Trophoblast cell (in vitro differentiated cells and primary cell): Measurements from ENCODE around the gene CABP4.

Source experiments
- DNase-seq, 2 donors: peaks; one replicate each; pipeline ENCODE4 v3.0.0-alpha.2; 2016
- H2AFZ ChIP-seq: 2 replicates; pipeline ENCODE4 v1.6.1; 2013; ENCODE audit warnings: low read length, moderate library complexity, mild to moderate bottlenecking; ENCODE audit not compliant: insufficient read depth, poor library complexity
- H2AK5ac ChIP-seq: 2 replicates; pipeline ENCODE4 v1.6.1; 2013; ENCODE audit warnings: mild to moderate bottlenecking, low read length
- H2BK120ac ChIP-seq: 2 replicates; pipeline ENCODE4 v1.6.1; 2013; ENCODE audit warnings: low read length, mild to moderate bottlenecking, moderate library complexity; ENCODE audit not compliant: insufficient read depth, poor library complexity
- H2BK12ac ChIP-seq: 2 replicates; pipeline ENCODE4 v1.6.1; 2013; ENCODE audit warnings: mild to moderate bottlenecking, low read length, moderate library complexity
- H2BK5ac ChIP-seq: 2 replicates; pipeline ENCODE4 v1.6.1; 2013; ENCODE audit warnings: low read length, low read depth, moderate library complexity, mild to moderate bottlenecking; ENCODE audit not compliant: poor library complexity
- H3K14ac ChIP-seq: 2 replicates; pipeline ENCODE4 v1.6.1; 2013; ENCODE audit warnings: mild to moderate bottlenecking, low read length
- H3K18ac ChIP-seq: 2 replicates; pipeline ENCODE4 v1.6.1; 2013; ENCODE audit warnings: mild to moderate bottlenecking, low read length
- H3K23ac ChIP-seq: 2 replicates; pipeline ENCODE4 v1.6.1; 2013; ENCODE audit warnings: low read length
- H3K27ac ChIP-seq: 2 replicates; pipeline ENCODE4 v1.5.1; 2013; ENCODE audit warnings: low read depth, mild to moderate bottlenecking, inconsistent platforms, low read length, moderate library complexity
- H3K27me3 ChIP-seq: 2 replicates; pipeline ENCODE4 v1.6.1; 2013; ENCODE audit warnings: inconsistent platforms, mild to moderate bottlenecking, low read length, moderate library complexity; ENCODE audit not compliant: insufficient read depth
- H3K36me3 ChIP-seq, 2 experiments: 1 replicate in 1 of 2; 2 replicates in 1 of 2; pipeline ENCODE4 v1.6.1; 2013; ENCODE audit warnings: low read length in 2 of 2, mild to moderate bottlenecking in 2 of 2, moderate library complexity in 1 of 2; ENCODE audit not compliant: insufficient read depth in 2 of 2, control insufficient read depth in 1 of 2
- H3K4ac ChIP-seq: 2 replicates; pipeline ENCODE4 v1.6.1; 2013; ENCODE audit warnings: low read depth, mild to moderate bottlenecking, low read length, moderate library complexity
- H3K4me1 ChIP-seq, 2 experiments: 1 replicate in 1 of 2; 2 replicates in 1 of 2; pipeline ENCODE4 v1.6.1; 2013; ENCODE audit warnings: low read length in 2 of 2, mild to moderate bottlenecking in 2 of 2, moderate library complexity in 1 of 2; ENCODE audit not compliant: insufficient read depth in 2 of 2, control insufficient read depth in 1 of 2
- H3K4me2 ChIP-seq: 2 replicates; pipeline ENCODE4 v1.6.1; 2013; ENCODE audit warnings: inconsistent platforms, mild to moderate bottlenecking, low read length, moderate library complexity
- H3K4me3 ChIP-seq: 2 replicates; pipeline ENCODE4 v1.5.1; 2013; ENCODE audit warnings: mild to moderate bottlenecking, low read depth, low read length, inconsistent platforms
- H3K79me1 ChIP-seq: one replicate; pipeline ENCODE4 v1.6.1; 2013; ENCODE audit warnings: low read length
- H3K79me2 ChIP-seq: 2 replicates; pipeline ENCODE4 v1.6.1; 2013; ENCODE audit warnings: low read length, mild to moderate bottlenecking; ENCODE audit not compliant: control insufficient read depth, insufficient read depth, poor library complexity
- H3K9ac ChIP-seq: 2 replicates; pipeline ENCODE4 v1.6.1; 2013; ENCODE audit warnings: mild to moderate bottlenecking, low read length
- H3K9me3 ChIP-seq: 2 replicates; pipeline ENCODE4 v1.6.1; 2013; ENCODE audit warnings: low read depth, mild to moderate bottlenecking, control low read depth, inconsistent platforms, low read length; ENCODE audit not compliant: insufficient read depth
- H4K12ac ChIP-seq: 2 replicates; pipeline ENCODE4 v1.6.1; 2013; ENCODE audit warnings: low read depth, mild to moderate bottlenecking, low read length, moderate library complexity
- H4K8ac ChIP-seq: 2 replicates; pipeline ENCODE4 v1.6.1; 2013; ENCODE audit warnings: low read depth, mild to moderate bottlenecking, low read length, moderate library complexity
- H4K91ac ChIP-seq: one replicate; pipeline ENCODE4 v1.6.1; 2013; ENCODE audit warnings: low read depth, mild to moderate bottlenecking, low read length, moderate library complexity
- WGBS: extraction: QIAGEN DNeasy Blood & Tissue Kit; methylation state at CpG from one replicate; pipeline ENCODE4 v1.1.7; 2013; ENCODE audit warnings: missing lambda C conversion rate; ENCODE audit not compliant: insufficient read length, insufficient coverage; ENCODE audit errors: extremely low coverage; 5-methylcytosine and 5-hydroxymethylcytosine counted together

Gene CABP4

DNA sequence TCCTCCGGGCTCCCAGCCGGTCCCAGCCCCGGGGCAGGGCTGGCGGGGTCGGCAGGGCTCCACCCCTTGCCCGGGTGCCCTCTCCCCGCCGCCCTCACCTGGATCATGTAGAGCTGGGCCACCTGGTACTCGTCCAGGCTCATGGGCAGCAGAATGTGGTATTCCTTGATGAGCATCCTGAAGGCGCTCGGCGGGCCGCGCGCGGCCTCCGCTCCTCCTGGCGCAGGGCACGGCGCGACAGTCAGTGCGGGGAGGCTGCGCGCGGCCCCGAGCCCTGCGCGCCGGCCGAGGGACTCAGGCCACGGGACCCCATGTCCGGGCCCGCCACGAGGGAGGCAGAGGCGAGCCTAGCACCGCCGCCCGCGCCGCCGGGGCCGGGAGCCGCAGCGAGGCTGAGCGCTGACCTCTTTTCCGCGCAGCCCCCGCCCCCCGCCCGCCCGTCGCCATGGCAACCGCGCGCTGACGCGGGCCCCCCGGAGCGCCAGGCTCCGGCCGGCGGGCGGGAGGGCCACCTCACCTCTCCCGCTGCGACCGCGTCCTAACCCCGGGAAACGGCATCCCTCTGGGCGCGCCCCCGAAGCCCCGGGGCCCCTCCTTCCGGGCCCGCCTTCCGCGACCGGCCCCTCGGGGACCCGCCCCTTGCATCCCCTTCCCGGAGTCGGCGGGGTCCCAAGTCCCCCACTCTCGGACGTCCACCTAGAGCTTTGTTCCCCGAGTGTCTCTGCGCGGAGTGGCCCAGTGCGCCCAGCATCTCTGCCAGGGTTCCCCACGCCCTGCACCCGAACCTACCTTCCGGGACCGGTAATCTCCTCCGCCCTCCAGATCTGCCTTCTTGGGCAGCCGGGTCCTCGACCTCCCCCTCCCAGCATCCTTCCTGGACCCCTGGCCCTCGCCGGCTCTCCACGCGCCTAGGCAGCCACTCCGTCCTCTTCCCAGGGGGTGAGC is 49.1 kb downstream of the CABP4 start:
- Histone ChIP-seq H3K79me1 (peaks cover 24% of the 10 kb centered on the region), H4K91ac (peak overlapping the region; percentile 62), H4K12ac (peak overlapping the region; percentile 54), H3K9ac (peak overlapping the region; percentile 78), H3K79me2 (peaks cover 17% of the 10 kb centered on the region), H4K8ac (peak overlapping the region; percentile 79), H3K27ac (peak overlapping the region; percentile 63), H2AK5ac (peak overlapping the region; percentile 80), H3K14ac (peak overlapping the region; percentile 82), H2BK120ac (peak overlapping the region; percentile 4), H3K4me1 (peaks cover 23 to 36% of the 10 kb centered on the region in 2 experiments), H3K27me3 (no peaks in the 10 kb centered on the region), H3K4ac (peak overlapping the region; percentile 12), H3K4me3 (peak overlapping the region; percentile 84), H3K36me3 (peaks cover 37 to 38% of the 10 kb centered on the region in 2 experiments), H3K23ac (no peak overlapping the region), H3K9me3 (no peaks in the 10 kb centered on the region), H2BK5ac (peak overlapping the region; percentile 44), H3K18ac (peak overlapping the region; percentile 85), H2AFZ (peak overlapping the region; percentile 65), H3K4me2 (peak overlapping the region; percentile 95), H2BK12ac (no peak overlapping the region)
- no CpG with 5 or more reads among the region's 101 CpGs for WGBS
- peak in 1 of 2 donors; percentile 33 for DNase-seq

DNA sequence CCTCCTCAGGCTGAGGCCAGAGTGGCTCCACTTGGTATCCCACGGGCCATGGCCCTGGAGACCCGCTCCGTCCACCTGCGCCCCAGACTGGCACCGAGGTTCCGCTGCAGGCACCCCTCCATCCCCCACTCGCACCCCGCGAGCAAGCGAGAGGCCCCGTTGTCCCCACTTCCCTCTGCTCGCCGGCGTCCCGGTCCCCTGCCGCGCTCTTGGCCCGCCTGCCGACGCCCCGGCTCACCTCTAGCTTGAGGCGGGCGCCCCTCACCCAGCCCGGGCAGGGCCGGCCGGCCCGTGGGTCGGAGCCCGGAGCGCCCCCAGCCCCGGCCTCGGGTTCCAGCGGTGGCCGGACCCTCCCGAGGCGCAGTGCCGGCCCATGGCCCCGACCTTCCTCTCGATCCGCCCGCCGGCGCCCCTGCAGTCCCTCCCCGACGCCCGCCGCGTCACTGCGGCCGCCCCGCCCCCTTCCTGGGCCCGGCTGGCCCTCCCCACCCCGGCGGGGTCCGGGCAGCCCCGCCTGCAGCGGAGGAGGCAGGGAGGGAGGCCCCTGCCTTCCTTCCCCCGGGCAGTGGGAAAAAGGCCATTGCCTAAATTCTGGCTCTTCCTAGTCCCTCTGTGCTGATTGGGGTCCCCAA is 49.9 kb downstream of the CABP4 start, which contains the start of gene PITPNM1:
PITPNM1 (minus strand) TSS at position 414 of the 632 bp plus-strand sequence. CDS start 1,183 bp downstream, outside the sequence.
- peak within 1 kb of the TSS; percentile 78 for H3K9ac ChIP-seq

GRCh38 chr11:67505605-67506396 is 50.6 kb downstream of the CABP4 start:
- Histone ChIP-seq H3K27ac (peak overlapping the region; percentile 93), H3K4me1 (peaks cover 23 to 36% of the 10 kb centered on the region in 2 experiments), H3K36me3 (peaks cover 26 to 27% of the 10 kb centered on the region in 2 experiments), H3K4me2 (peak overlapping the region; percentile 95), H2AFZ (peak overlapping the region; percentile 4), H3K79me2 (peaks cover 17% of the 10 kb centered on the region), H3K14ac (peak overlapping the region; percentile 73), H4K91ac (peak overlapping the region; percentile 95), H3K23ac (no peak overlapping the region), H3K27me3 (no peaks in the 10 kb centered on the region), H3K79me1 (peaks cover 24% of the 10 kb centered on the region), H2BK120ac (peak overlapping the region; percentile 90), H2BK12ac (peak overlapping the region; percentile 91), H3K4me3 (no peak overlapping the region), H3K18ac (peak overlapping the region; percentile 78), H3K9me3 (no peaks in the 10 kb centered on the region), H4K12ac (peak overlapping the region; percentile 92), H2AK5ac (peak overlapping the region; percentile 90), H3K4ac (peak overlapping the region; percentile 4), H3K9ac (peak overlapping the region; percentile 12), H4K8ac (peak overlapping the region; percentile 85), H2BK5ac (peak overlapping the region; percentile 92)
- no CpG with 5 or more reads among the region's 17 CpGs for WGBS
- peak; percentile 94 to 97 for DNase-seq

More for the DNA sequence above, 49.9 kb downstream of the CABP4 start, which contains the start of gene PITPNM1:
- Histone ChIP-seq H2AFZ (peak within 1 kb of the TSS; percentile 65), H3K4me2 (peak within 1 kb of the TSS; percentile 95), H3K18ac (peak within 1 kb of the TSS; percentile 85), H4K12ac (peak within 1 kb of the TSS; percentile 92), H2BK12ac (peak within 1 kb of the TSS; percentile 91), H3K4me1 (peaks cover 23 to 36% of the 10 kb centered on the region in 2 experiments), H2AK5ac (peak within 1 kb of the TSS; percentile 90), H3K9me3 (no peaks in the 10 kb centered on the region), H4K91ac (peak within 1 kb of the TSS; percentile 95), H2BK120ac (peak within 1 kb of the TSS; percentile 90), H3K23ac (no peak within 1 kb of the TSS), H4K8ac (peak within 1 kb of the TSS; percentile 85), H3K27me3 (no peaks in the 10 kb centered on the region), H3K4me3 (peak within 1 kb of the TSS; percentile 84), H3K27ac (peak within 1 kb of the TSS; percentile 93), H3K79me1 (peaks cover 24% of the 10 kb centered on the region), H3K36me3 (peaks cover 31 to 32% of the 10 kb centered on the region in 2 experiments), H2BK5ac (peak within 1 kb of the TSS; percentile 92), H3K14ac (peak within 1 kb of the TSS; percentile 82), H3K4ac (peak within 1 kb of the TSS; percentile 12), H3K79me2 (peaks cover 17% of the 10 kb centered on the region)
- peak; percentile 76 to 82 for DNase-seq
- WGBS: no CpG with 5 or more reads among the region's 58 CpGs
